WERI-Rb-1 (cell line): Measurements from ENCODE around the gene PRSS27.

Source experiments
- DNase-seq: peaks from one replicate; pipeline ENCODE4 v3.0.0-alpha.2; 2020
- H3K27ac ChIP-seq: fragments of 250-450 bp; sonication (Bioruptor Pico); 2 replicates; pipeline ENCODE4 v1.5.1; 2020; ENCODE audit warnings: mild to moderate bottlenecking, moderate library complexity
- H3K27me3 ChIP-seq: fragments of 250-450 bp; sonication (Bioruptor Pico); 2 replicates; pipeline ENCODE4 v1.5.1; 2021; ENCODE audit warnings: mild to moderate bottlenecking, low read depth, moderate library complexity; ENCODE audit not compliant: insufficient read depth, severe bottlenecking
- H3K36me3 ChIP-seq: fragments of 250-450 bp; sonication (Bioruptor Pico); 2 replicates; pipeline ENCODE4 v1.5.1; 2020; ENCODE audit warnings: mild to moderate bottlenecking, moderate library complexity
- H3K4me3 ChIP-seq: 2 replicates; pipeline ENCODE4 v1.5.1; 2011; ENCODE audit warnings: low read depth, mild to moderate bottlenecking, control low read depth, low read length
- H3K9me3 ChIP-seq: fragments of 250-450 bp; sonication (Bioruptor Pico); 2 replicates; pipeline ENCODE4 v1.5.1; 2021; ENCODE audit warnings: mild to moderate bottlenecking, moderate library complexity; ENCODE audit not compliant: severe bottlenecking
- CTCF ChIP-seq: IDR thresholded peaks from 2 replicates; pipeline ENCODE4 v1.5.1; 2011; ENCODE audit warnings: low read depth, mild to moderate bottlenecking, control low read depth, inconsistent platforms, low read length

PRSS27 gene

GRCh38 chr16:2715519-2715918 lies 4.5 kb downstream of the PRSS27 start:
- TF ChIP-seq CTCF = no peak
- no peak overlapping the region for H3K4me3 ChIP-seq
- no peak for DNase-seq

GRCh38 chr16:2715064-2715463 lies 5.0 kb downstream of the PRSS27 start:
- TF ChIP-seq CTCF = no peak
- no peaks in the 10 kb centered on the region for H3K9me3 ChIP-seq
- no peaks in the 10 kb centered on the region for H3K36me3 ChIP-seq
- H3K27me3 ChIP-seq = no peaks in the 10 kb centered on the region
- no peak overlapping the region for H3K27ac ChIP-seq
- DNase-seq = no peak
- no peak overlapping the region for H3K4me3 ChIP-seq

More at GRCh38 chr16:2715519-2715918, 4.5 kb downstream of the PRSS27 start:
- Histone ChIP-seq H3K36me3 (no peaks in the 10 kb centered on the region), H3K27ac (no peak overlapping the region), H3K27me3 (no peaks in the 10 kb centered on the region), H3K9me3 (no peaks in the 10 kb centered on the region)

GRCh38 chr16:2713985-2714774 lies 5.8 kb downstream of the PRSS27 start:
- no peak for DNase-seq

GRCh38 chr16:2713523-2713922 lies 6.5 kb downstream of the PRSS27 start:
- DNase-seq = no peak
- H3K27ac ChIP-seq = no peak overlapping the region
- H3K9me3 ChIP-seq = no peaks in the 10 kb centered on the region
- no peak overlapping the region for H3K4me3 ChIP-seq
- peaks cover 10% of the 10 kb centered on the region for H3K36me3 ChIP-seq
- no peak for TF ChIP-seq CTCF
- no peaks in the 10 kb centered on the region for H3K27me3 ChIP-seq

More at GRCh38 chr16:2713985-2714774, 5.8 kb downstream of the PRSS27 start:
- no peaks in the 10 kb centered on the region for H3K27me3 ChIP-seq
- H3K4me3 ChIP-seq = no peak overlapping the region
- H3K27ac ChIP-seq = no peak overlapping the region
- H3K9me3 ChIP-seq = no peaks in the 10 kb centered on the region
- TF ChIP-seq CTCF = no peak
- peaks cover 5% of the 10 kb centered on the region; the same call in 1 of the 2 replicates for H3K36me3 ChIP-seq

- no peak for DNase-seq
- H3K36me3 ChIP-seq = peaks cover 19% of the 10 kb centered on the region
- H3K27ac ChIP-seq = no peak overlapping the region
- TF ChIP-seq CTCF = no peak
- H3K9me3 ChIP-seq = no peaks in the 10 kb centered on the region
- no peak overlapping the region for H3K4me3 ChIP-seq
- no peaks in the 10 kb centered on the region for H3K27me3 ChIP-seq
Observed at GRCh38 chr16:2712546-2712945, 7.5 kb downstream of the PRSS27 start.

GRCh38 chr16:2712063-2712441 lies 8.0 kb downstream of the PRSS27 start:
- no peaks in the 10 kb centered on the region for H3K9me3 ChIP-seq
- H3K36me3 ChIP-seq = peaks cover 24% of the 10 kb centered on the region
- no peaks in the 10 kb centered on the region for H3K27me3 ChIP-seq
- H3K4me3 ChIP-seq = no peak overlapping the region
- no peak for TF ChIP-seq CTCF
- no peak overlapping the region for H3K27ac ChIP-seq
- DNase-seq = no peak
